ENCODE measurements around the gene PNPLA2. TPM values are rescaled to one million over a fixed set of nuclear protein-coding genes. Genes with fewer than 3 reads are reported as not detected.

PNPLA2 gene
- total RNA-seq, 1 donor from 2014 or later = 2.6 TPM

DNA sequence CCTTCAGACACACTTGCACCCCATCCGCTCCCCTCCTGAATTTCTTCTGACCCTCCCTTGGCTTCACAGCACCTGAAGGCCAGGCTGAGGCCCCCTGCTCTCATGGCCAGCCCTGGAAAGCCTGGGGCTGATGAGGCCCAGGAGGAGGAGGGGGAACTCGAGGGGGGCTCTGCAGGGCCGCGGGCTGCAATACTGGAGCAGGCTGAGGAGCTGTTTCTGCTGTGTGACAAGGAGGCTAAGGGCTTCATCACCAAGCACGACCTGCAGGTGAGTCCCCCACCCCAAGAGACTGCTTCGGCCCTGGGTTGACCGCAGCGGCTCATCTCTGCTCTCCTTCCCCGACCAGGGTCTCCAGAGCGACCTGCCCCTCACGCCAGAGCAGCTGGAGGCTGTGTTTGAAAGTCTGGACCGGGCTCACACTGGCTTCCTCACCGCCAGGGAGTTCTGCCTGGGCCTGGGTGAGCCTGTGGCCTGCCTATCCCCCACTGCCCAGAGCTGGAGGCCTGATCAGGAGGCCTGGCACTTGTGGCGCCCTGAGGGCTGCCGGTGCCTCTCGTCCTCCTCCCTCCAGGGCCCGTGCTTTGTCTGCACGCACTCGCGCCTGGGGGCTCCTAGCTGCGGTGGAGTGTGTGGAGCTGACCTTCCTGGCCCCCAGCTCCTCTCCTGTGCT is 9.9 kb downstream of the PNPLA2 start:
- DNase-seq (ENCODE audit: low spot score) = peak; percentile 51
- H3K4me3 Mint-ChIP-seq = peak overlapping the region; percentile 76
- H3K9me3 ChIP-seq (ENCODE audit: low read depth) = no peaks in the 10 kb centered on the region
- H3K36me3 Mint-ChIP-seq = peaks cover 4% of the 10 kb centered on the region
- H3K4me3 ChIP-seq = peak overlapping the region; percentile 45
- H4K20me1 ChIP-seq (ENCODE audit: low read depth) = peaks cover 54% of the 10 kb centered on the region
- H2AFZ ChIP-seq (replicated peaks) = no peak overlapping the region
- H3K36me3 ChIP-seq = no peaks in the 10 kb centered on the region
- H3K79me2 ChIP-seq (ENCODE audit: low read depth) = no peaks in the 10 kb centered on the region
- no peak overlapping the region for H3K9ac ChIP-seq
- peaks cover 60% of the 10 kb centered on the region for H3F3A ChIP-seq (ENCODE audit: low read depth)
- peaks cover 76% of the 10 kb centered on the region for H3K27me3 ChIP-seq
- H3K27me3 Mint-ChIP-seq (ENCODE audit: insufficient read depth, low read depth) = peaks cover 38% of the 10 kb centered on the region
- TF ChIP-seq EZH2 (IDR thresholded peaks at IDR 0.05) (no peak), EZH2phosphoT487 (IDR thresholded peaks at IDR 0.05) (no peak)
- TF ChIP-seq, protein P1, sequence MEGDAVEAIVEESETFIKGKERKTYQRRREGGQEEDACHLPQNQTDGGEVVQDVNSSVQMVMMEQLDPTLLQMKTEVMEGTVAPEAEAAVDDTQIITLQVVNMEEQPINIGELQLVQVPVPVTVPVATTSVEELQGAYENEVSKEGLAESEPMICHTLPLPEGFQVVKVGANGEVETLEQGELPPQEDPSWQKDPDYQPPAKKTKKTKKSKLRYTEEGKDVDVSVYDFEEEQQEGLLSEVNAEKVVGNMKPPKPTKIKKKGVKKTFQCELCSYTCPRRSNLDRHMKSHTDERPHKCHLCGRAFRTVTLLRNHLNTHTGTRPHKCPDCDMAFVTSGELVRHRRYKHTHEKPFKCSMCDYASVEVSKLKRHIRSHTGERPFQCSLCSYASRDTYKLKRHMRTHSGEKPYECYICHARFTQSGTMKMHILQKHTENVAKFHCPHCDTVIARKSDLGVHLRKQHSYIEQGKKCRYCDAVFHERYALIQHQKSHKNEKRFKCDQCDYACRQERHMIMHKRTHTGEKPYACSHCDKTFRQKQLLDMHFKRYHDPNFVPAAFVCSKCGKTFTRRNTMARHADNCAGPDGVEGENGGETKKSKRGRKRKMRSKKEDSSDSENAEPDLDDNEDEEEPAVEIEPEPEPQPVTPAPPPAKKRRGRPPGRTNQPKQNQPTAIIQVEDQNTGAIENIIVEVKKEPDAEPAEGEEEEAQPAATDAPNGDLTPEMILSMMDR (IDR thresholded peaks at IDR 0.05) = no peak
- peaks cover 54% of the 10 kb centered on the region for H3K4me1 ChIP-seq
- peaks cover 39% of the 10 kb centered on the region for H3K4me1 Mint-ChIP-seq
- no peak overlapping the region for H3K27ac Mint-ChIP-seq
- H3K4me2 ChIP-seq = peak overlapping the region; percentile 80
- H3K9me3 Mint-ChIP-seq = no peaks in the 10 kb centered on the region
- no peak overlapping the region for H3K27ac ChIP-seq

DNA sequence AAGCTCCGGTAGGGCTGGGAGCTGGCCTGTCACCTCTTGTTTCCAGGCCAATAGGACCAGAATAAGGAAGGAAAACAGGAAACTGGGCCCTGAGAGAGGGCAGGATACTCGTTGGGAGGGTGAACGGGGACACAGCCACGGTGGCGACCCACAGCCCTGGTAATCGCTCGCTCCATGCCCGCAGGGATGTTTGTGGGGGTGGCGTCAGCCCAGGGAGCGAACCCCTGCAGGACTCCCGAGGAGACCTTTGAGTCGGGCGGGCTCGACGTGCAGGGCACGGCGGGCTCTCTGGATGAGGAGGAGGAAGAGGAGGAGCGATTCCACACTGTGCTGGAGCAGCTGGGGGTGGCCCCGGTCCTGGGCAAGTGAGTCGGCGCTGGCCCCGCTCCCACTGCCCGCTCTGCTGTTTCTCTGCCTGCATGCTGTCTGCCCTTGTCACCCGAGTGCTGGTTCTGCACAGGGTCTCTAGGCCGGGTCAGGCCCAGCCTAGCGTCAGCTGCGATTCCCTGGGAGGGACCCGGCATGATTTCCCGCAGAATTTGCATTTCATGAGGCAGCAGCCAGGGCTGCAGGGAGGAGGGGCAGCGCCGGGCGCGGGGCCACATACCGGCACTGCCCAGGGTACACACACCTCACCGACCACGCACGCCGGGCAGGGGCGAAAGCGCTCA is 10.6 kb downstream of the PNPLA2 start:
- Mint-ChIP-seq H3K4me3 (peak overlapping the region; percentile 76), H3K27ac (no peak overlapping the region), H3K27me3 (ENCODE audit: insufficient read depth, low read depth) (peaks cover 39% of the 10 kb centered on the region), H3K4me1 (peaks cover 46% of the 10 kb centered on the region), H3K36me3 (peaks cover 4% of the 10 kb centered on the region), H3K9me3 (no peaks in the 10 kb centered on the region)
- Histone ChIP-seq H3K27ac (no peak overlapping the region), H3K4me2 (peak overlapping the region; percentile 80), H2AFZ (replicated peaks) (no peak overlapping the region), H3K27me3 (peaks cover 76% of the 10 kb centered on the region), H3K36me3 (no peaks in the 10 kb centered on the region), H3F3A (ENCODE audit: low read depth) (peaks cover 60% of the 10 kb centered on the region), H4K20me1 (ENCODE audit: low read depth) (peaks cover 61% of the 10 kb centered on the region), H3K4me1 (peaks cover 54% of the 10 kb centered on the region), H3K9ac (no peak overlapping the region), H3K4me3 (peak overlapping the region; percentile 45), H3K9me3 (ENCODE audit: low read depth) (no peaks in the 10 kb centered on the region), H3K79me2 (ENCODE audit: low read depth) (no peaks in the 10 kb centered on the region)
- TF ChIP-seq EZH2 (IDR thresholded peaks at IDR 0.05) (peak; percentile 34), EZH2phosphoT487 (IDR thresholded peaks at IDR 0.05) (no peak)
- TF ChIP-seq, protein P1 (IDR thresholded peaks at IDR 0.05) = no peak
- DNase-seq (ENCODE audit: low spot score) = peak; percentile 57

DNA sequence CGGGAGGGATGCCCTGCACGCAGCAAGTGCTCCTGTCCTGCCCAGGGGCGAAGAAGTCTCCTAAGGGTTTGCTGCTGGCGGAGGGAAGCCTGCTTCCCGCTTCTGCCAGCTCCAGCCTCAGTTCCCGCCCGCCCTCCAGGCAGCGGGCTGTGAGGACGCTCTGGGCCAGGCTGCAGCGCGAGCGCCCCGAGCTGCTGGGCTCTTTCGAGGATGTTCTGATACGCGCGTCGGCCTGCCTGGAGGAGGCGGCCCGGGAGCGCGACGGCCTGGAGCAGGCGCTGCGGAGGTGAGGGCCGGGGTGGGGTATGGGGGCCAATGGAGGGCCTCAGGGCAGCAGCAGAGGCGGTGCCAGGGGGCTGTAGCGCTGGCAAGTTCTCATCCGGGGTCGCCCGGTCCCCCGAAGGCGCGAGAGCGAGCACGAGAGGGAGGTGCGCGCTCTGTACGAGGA is 11.2 kb downstream of the PNPLA2 start:
- no peak overlapping the region for H3K27ac ChIP-seq
- H2AFZ ChIP-seq (replicated peaks) = no peak overlapping the region
- peaks cover 54% of the 10 kb centered on the region for H3K4me1 ChIP-seq
- no peak for DNase-seq (ENCODE audit: low spot score)
- peak; percentile 67 for TF ChIP-seq EZH2 (IDR thresholded peaks at IDR 0.05)
- no peak for TF ChIP-seq EZH2phosphoT487 (IDR thresholded peaks at IDR 0.05)
- TF ChIP-seq, protein P1 (IDR thresholded peaks at IDR 0.05) = no peak
- H3K36me3 ChIP-seq = no peaks in the 10 kb centered on the region
- peaks cover 39% of the 10 kb centered on the region for H3K27me3 Mint-ChIP-seq (ENCODE audit: insufficient read depth, low read depth)
- H3K4me2 ChIP-seq = peak overlapping the region; percentile 80
- H3K9me3 ChIP-seq (ENCODE audit: low read depth) = no peaks in the 10 kb centered on the region
- H3K79me2 ChIP-seq (ENCODE audit: low read depth) = no peaks in the 10 kb centered on the region
- H3K27ac Mint-ChIP-seq = no peak overlapping the region
- peak overlapping the region; percentile 76 for H3K4me3 Mint-ChIP-seq
- H3K9ac ChIP-seq = no peak overlapping the region
- H4K20me1 ChIP-seq (ENCODE audit: low read depth) = peaks cover 67% of the 10 kb centered on the region
- H3K27me3 ChIP-seq = peaks cover 76% of the 10 kb centered on the region
- peaks cover 4% of the 10 kb centered on the region for H3K36me3 Mint-ChIP-seq
- no peaks in the 10 kb centered on the region for H3K9me3 Mint-ChIP-seq
- peaks cover 60% of the 10 kb centered on the region for H3F3A ChIP-seq (ENCODE audit: low read depth)
- H3K4me1 Mint-ChIP-seq = peaks cover 46% of the 10 kb centered on the region
- H3K4me3 ChIP-seq = peak overlapping the region; percentile 45
